T-helper 17 cell (primary cell): ENCODE data around the gene SORBS1. TPM values are rescaled to one million over a fixed set of nuclear protein-coding genes. Genes with fewer than 3 reads are reported as not detected.

ENCODE experiments used
- ATAC-seq: fragments of 150-1000 bp; cut with Tn5 transposase; 2 replicates; pipeline ENCODE4 v1.10.0; 2021; ENCODE audit warnings: mild to moderate bottlenecking, moderate library complexity
- DNase-seq, 3 donors: peaks; one replicate each; pipeline versions ENCODE4 v3.0.0 to v3.0.0-alpha.2; 2020 to 2021
- H3K9me3 ChIP-seq: one replicate; pipeline ENCODE4 v1.7.0; 2013; ENCODE audit warnings: low read length, mild to moderate bottlenecking; ENCODE audit not compliant: control insufficient read depth, poor library complexity, severe bottlenecking
- H3K27ac Mint-ChIP-seq: one replicate; pipeline ENCODE4 v1.8.0; 2022; ENCODE audit warnings: mild to moderate bottlenecking, moderate library complexity, mixed read lengths
- H3K27me3 Mint-ChIP-seq: one replicate; pipeline ENCODE4 v1.8.0; 2022; ENCODE audit warnings: mixed read lengths
- H3K36me3 Mint-ChIP-seq: one replicate; pipeline ENCODE4 v1.8.0; 2022; ENCODE audit warnings: low read depth, mixed read lengths
- H3K4me1 Mint-ChIP-seq: one replicate; pipeline ENCODE4 v1.8.0; 2022; ENCODE audit warnings: mild to moderate bottlenecking, mixed read lengths
- H3K4me3 Mint-ChIP-seq: one replicate; pipeline ENCODE4 v1.8.0; 2022; ENCODE audit warnings: mild to moderate bottlenecking, moderate library complexity, mixed read lengths
- total RNA-seq, 4 donors: library from RNA in 2 of 4; stranded (reverse) in 2 of 4; gene quantifications; one replicate each; pipeline ENCODE4 v1.2.3 and lab custom pipeline; 2022 to 2026

Gene SORBS1
- total RNA-seq, 2 donors from 2014 or later, result 2.5 to 5.0 TPM

DNA sequence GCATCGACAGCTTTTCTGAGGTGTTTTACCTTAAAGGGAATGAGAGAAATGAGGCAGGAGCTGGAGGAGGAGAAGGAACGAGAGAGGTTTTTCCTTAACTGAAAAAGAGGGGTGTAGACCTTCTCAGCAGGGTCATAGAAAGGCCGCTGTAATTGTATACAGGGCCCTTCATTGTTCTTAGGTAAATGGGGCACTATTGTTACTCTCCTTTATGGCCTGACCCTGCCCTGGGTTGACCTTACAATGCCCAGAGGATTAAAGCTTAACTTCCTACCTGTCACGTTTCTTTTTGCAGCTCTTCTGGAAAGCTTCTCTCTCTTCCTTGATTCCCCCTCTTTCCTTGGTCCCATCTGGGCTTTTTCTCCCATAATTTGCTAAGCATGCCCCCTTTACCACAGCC is 256.7 kb downstream of the SORBS1 start:
- H3K4me1 Mint-ChIP-seq, result no peaks in the 10 kb centered on the region
- ATAC-seq (no peak), DNase-seq (no peak)
- H3K9me3 ChIP-seq, result no peaks in the 10 kb centered on the region
- H3K27me3 Mint-ChIP-seq, result peaks cover 15% of the 10 kb centered on the region
- H3K36me3 Mint-ChIP-seq, result no peaks in the 10 kb centered on the region
- no peak overlapping the region for H3K4me3 Mint-ChIP-seq
- H3K27ac Mint-ChIP-seq, result no peak overlapping the region

DNA sequence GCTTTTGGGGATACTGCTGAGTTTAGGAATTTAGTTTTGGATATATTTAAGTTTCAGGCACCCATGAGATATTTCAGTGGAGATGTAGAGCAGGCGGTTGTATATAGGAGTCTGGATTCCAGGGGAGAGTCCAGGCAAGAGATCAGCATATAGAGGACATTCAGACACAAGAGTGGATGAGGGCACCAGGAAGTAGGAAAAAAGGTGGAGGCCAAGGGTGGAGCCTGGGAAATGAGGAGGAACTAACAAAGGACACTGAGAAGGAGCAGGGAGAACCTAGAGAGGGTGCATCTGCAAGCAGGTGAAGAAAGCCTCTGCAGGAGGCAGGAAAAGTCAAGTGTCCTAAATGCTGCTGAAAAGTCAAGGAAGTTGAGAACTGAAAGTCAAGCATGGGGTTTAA is 257.2 kb downstream of the SORBS1 start:
- no peak overlapping the region for H3K4me3 Mint-ChIP-seq
- H3K36me3 Mint-ChIP-seq, result no peaks in the 10 kb centered on the region
- peaks cover 15% of the 10 kb centered on the region for H3K27me3 Mint-ChIP-seq
- DNase-seq (no peak), ATAC-seq (no peak)
- no peak overlapping the region for H3K27ac Mint-ChIP-seq
- no peaks in the 10 kb centered on the region for H3K4me1 Mint-ChIP-seq
- no peaks in the 10 kb centered on the region for H3K9me3 ChIP-seq

DNA sequence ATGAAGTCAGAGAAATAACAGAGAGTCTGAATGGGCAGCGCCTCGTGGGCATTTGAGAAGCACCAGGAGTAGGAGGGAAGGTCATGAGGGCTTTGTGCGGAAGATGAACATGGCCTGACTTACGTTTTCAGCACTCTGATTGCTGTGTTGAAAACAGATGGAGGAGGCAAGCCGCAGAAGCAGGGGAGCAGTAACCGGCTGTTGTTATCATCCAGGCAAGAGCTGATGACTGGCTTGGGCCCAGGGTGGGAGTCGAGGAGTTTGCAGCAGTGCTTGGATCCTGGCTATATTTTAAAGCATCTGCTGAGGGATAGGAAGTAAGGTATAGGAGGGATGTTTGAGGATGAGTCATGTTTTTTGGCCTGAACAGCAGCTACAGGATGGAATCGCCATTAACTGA is 257.6 kb downstream of the SORBS1 start:
- Mint-ChIP-seq H3K4me3 (no peak overlapping the region), H3K27me3 (peaks cover 12% of the 10 kb centered on the region), H3K36me3 (no peaks in the 10 kb centered on the region), H3K27ac (no peak overlapping the region), H3K4me1 (no peaks in the 10 kb centered on the region)
- DNase-seq (no peak), ATAC-seq (no peak)
- no peaks in the 10 kb centered on the region for H3K9me3 ChIP-seq

DNA sequence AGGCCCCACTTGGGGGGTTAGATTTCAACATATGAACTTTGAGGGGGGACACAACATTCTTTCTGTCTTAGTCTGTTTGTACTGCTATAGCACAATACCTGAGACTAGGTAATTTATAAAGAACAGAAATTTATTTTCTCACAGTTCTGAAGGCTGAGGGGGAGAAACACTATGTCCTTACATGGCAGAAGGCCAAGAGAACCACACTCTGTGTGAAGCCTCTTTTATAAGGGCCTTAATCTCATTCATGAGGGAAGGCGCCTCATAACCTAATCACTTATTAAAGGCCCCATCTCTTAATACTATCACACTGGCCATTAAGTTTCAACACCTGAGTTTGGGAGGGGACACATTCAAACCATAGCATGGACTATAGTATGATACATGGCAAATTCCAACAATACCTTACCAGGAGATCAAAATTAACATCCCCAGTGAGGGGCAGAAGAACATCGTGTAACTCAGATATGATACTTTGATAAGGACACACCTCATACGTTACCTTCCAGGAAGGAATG is 261.1 kb downstream of the SORBS1 start:
- DNase-seq (no peak), ATAC-seq (no peak)
- Mint-ChIP-seq H3K27me3 (peaks cover 6% of the 10 kb centered on the region), H3K36me3 (no peaks in the 10 kb centered on the region), H3K4me1 (peaks cover 7% of the 10 kb centered on the region), H3K27ac (no peak overlapping the region), H3K4me3 (no peak overlapping the region)
- no peaks in the 10 kb centered on the region for H3K9me3 ChIP-seq

DNA sequence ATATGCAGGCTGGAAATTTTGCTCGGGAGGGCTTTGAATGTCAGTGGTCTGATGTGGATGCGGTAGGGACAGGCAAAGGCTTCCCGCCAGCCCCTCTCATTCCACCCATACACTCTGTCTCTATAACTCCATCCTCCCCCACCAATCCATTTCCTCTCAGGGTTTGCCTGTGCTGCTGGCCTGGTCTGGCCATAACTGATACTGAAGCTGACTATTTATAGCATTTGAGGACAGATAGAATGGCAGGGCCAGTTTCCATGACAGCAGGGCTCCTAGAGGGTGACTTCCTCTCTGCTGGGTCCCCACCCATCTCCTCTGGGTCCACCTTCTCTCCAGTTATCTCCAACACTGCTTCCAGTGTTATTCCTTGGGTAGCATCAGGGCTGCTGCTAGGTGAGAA is 263.8 kb downstream of the SORBS1 start:
- Mint-ChIP-seq H3K4me1 (peaks cover 10% of the 10 kb centered on the region), H3K27ac (no peak overlapping the region), H3K36me3 (peaks cover 3% of the 10 kb centered on the region), H3K27me3 (peaks cover 28% of the 10 kb centered on the region), H3K4me3 (no peak overlapping the region)
- no peak for DNase-seq
- no peaks in the 10 kb centered on the region for H3K9me3 ChIP-seq
- no peak for ATAC-seq

DNA sequence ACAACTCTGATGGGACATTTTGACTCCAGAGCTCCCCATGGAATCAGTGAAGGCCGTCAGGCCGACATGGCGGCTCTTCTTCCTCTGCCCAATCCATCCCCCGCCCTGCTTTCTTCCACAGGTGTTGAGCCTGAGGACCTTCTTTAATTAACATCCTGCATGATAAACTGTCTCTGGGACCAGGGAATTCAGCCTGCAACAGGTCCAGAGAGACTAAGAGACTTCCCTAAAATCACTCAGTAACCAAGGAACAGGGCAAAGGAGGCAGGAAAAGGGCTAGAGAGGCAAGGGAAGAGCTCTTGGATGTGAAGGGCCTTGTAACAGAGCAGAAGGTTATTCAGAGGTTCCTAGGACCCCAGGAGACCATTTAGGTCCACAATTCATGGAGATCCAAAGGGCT is 264.4 kb downstream of the SORBS1 start:
- no peaks in the 10 kb centered on the region for H3K9me3 ChIP-seq
- Mint-ChIP-seq H3K27ac (no peak overlapping the region), H3K27me3 (peaks cover 34% of the 10 kb centered on the region), H3K4me1 (peaks cover 12% of the 10 kb centered on the region), H3K36me3 (peaks cover 3% of the 10 kb centered on the region), H3K4me3 (no peak overlapping the region)
- DNase-seq, result no peak
- no peak for ATAC-seq

DNA sequence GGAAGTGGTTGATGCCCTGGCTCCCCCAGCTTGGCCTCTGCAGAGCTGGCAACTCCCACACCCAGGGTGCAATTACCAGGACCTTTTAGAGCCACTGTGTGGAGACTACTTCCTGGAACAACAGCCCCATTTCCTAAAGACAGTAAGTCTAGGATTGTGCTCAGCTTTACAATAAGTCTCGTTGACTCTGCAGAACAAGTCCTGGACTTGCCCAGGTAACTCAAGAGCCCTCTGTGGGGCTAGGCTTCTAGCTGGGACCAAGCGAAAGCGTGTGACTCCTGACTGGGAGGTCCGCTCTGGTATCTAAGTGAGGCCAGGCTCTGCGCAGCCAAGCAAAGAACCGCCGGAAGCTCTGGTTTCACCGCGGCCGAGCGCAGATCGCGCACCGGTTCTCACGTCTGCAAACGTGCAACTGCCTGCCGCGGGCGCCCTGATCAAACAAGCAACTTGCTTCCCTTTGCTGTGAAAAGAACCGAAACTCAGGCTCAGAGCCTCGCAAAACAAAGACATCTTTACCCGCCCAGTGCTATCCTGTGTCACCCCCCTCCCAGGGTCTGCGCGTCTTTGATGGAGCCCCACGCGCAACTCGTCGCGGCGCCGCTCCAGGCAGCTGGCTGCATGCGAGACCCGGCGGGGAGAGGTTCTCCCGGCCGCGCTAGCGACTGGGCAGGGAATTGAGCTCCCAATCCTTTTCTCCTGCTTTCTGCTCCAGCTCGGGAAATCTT is 266.0 kb downstream of the SORBS1 start:
- peak; percentile 65 for ATAC-seq
- H3K27ac Mint-ChIP-seq, result peak overlapping the region; percentile 59

DNA sequence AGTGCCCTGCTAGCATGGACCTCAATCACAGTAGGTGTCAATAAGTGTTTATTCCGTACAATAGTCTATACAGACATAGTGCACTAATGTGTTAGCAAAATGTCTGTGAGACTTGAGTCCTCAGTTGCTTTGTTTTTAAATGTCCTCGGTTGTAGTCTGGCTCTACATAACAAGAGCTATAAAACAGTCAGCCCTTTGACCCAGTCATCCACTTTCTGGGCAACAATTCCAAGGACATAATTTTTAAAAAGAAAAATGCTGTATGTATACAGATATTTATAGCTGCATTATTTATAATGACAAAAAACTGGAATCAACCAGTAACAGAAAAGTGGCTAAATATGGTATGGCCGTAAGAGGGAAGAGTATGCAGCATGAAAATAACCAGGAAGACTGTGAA is 267.5 kb downstream of the SORBS1 start:
- H3K36me3 Mint-ChIP-seq, result peaks cover 5% of the 10 kb centered on the region
- no peak for ATAC-seq
- no peak for DNase-seq
- peaks cover 17% of the 10 kb centered on the region for H3K4me1 Mint-ChIP-seq
- peak overlapping the region; percentile 60 for H3K4me3 Mint-ChIP-seq
- H3K27me3 Mint-ChIP-seq, result peaks cover 49% of the 10 kb centered on the region
- H3K9me3 ChIP-seq, result no peaks in the 10 kb centered on the region
- no peak overlapping the region for H3K27ac Mint-ChIP-seq

More for the DNA sequence above, 266.0 kb downstream of the SORBS1 start:
- DNase-seq, result peak in 1 of 3 donors; percentile 8
- peaks cover 14% of the 10 kb centered on the region for H3K4me1 Mint-ChIP-seq
- H3K27me3 Mint-ChIP-seq, result peaks cover 35% of the 10 kb centered on the region
- peaks cover 5% of the 10 kb centered on the region for H3K36me3 Mint-ChIP-seq
- H3K9me3 ChIP-seq, result no peaks in the 10 kb centered on the region
- H3K4me3 Mint-ChIP-seq, result peak overlapping the region; percentile 70

DNA sequence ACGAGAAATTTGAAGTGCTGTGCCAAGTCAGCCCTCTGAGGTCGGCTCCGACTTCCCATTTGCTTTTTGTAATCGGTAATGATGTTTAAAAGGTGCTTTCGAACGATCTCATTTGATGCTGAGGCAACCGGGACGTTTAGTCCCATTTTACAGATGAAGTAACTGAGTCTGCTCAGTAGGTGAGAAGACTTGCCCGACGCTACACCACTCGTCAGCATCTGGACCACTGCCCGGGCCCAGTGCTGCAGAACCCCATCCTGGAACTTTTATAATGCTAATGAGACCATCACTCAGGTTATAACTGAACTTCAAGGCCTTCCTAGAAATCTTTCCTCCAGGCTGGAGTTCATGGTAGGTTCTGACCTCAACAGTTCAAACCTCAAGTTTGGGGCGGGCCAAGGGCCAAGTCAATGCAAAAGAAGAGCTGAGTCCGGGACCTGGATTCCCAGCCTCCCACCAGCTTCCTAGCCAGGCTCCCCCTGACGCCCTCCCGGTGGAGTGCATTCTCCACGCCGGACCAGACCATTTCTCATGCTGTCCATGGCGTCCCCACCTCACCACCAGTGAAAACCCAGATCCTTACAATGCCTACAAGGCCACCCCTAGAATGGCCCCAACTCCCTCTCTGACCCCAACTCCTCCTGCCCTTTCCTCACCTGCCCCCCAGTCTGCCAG is 269.7 kb downstream of the SORBS1 start:
- ATAC-seq, result no peak
- no peaks in the 10 kb centered on the region for H3K9me3 ChIP-seq
- peak overlapping the region; percentile 81 for H3K4me3 Mint-ChIP-seq
- H3K27ac Mint-ChIP-seq, result no peak overlapping the region
- H3K36me3 Mint-ChIP-seq, result peaks cover 5% of the 10 kb centered on the region
- DNase-seq, result no peak
- H3K4me1 Mint-ChIP-seq, result peaks cover 19% of the 10 kb centered on the region
- H3K27me3 Mint-ChIP-seq, result peaks cover 67% of the 10 kb centered on the region

DNA sequence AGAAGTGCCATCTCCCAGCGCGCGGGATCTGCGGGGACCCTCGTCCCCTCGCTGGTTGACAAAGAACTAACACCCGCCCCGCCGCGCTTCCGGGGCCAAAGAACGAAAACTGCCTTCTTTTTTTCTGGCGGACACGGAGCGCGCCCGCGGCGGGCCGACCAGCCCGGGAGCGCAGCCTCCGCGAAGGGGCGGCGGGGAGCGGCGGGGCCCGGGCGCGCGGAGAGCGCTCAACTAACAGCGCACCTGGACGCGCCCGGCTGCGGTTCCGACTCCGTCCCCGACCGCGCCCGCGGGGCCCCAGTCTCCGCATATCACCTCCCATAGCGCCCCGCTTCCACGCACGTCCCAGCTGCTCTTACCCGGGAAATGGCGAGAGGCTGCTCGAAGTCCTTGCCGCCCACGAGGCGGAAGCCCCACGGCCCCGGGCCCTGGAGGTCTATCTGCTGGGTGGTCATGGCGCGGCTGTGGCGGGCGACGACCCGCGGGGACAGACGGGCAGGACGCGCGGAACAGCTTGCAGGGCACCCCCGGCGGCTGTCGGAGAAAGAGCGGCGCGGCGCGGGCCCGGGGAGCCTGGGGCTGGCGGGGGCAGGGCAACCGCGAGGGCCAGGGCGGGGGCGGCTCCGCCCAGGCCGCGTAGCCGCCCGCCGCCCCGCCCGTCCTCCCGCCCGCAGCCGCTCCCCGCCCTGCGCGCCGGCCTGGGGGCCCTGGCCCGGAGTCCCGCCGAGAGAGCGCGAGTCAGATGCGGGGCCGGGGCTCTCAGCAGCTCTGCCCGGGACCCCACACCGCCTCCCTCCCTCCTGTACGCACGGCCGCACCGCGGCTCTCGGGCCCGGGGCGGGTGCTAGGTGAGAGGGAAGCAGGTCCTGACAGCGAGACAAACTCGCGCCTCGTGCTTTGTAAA is 270.5 kb downstream of the SORBS1 start, which contains the start of gene PDLIM1:
TSS of gene PDLIM1 (minus strand) at position 543 of the 904 bp plus-strand sequence. CDS start at position 455, 88 bp downstream.
- Mint-ChIP-seq H3K27me3 (peaks cover 67% of the 10 kb centered on the region), H3K4me1 (peaks cover 18% of the 10 kb centered on the region), H3K4me3 (peak within 1 kb of the TSS; percentile 81), H3K36me3 (peaks cover 5% of the 10 kb centered on the region), H3K27ac (no peak within 1 kb of the TSS)
- ATAC-seq, result peak; percentile 78
- DNase-seq, result peak in 2 of 3 donors; percentile 9 to 17
- H3K9me3 ChIP-seq, result no peaks in the 10 kb centered on the region

DNA sequence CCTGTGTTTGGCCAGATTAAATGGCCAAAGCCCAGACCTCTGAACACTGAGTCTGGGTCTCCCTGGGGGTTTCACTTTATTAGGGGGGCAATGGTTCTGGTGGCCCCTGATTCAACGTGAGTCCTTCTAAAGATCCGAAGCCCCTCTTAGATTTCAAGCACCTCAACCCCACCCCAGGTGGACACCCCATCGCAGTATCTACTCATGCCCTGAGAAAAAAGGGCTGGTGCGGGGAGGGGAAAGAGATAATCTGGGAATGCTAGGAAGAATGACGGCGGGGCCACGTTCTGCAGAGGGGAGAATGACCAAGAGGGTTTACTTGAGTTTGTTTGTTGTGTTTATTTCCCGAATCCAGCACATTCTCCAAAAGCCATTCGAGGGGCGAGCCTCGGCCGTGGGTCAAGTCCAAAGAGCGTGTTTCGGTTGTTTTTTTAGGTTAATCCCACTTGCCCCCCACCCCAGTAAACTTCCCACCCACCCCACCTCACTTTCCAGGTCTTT is 271.2 kb downstream of the SORBS1 start:
- no peak overlapping the region for H3K27ac Mint-ChIP-seq
- peaks cover 5% of the 10 kb centered on the region for H3K36me3 Mint-ChIP-seq
- H3K9me3 ChIP-seq, result no peaks in the 10 kb centered on the region
- DNase-seq, result no peak
- peak overlapping the region; percentile 80 for H3K4me3 Mint-ChIP-seq
- H3K27me3 Mint-ChIP-seq, result peaks cover 75% of the 10 kb centered on the region
- H3K4me1 Mint-ChIP-seq, result peaks cover 10% of the 10 kb centered on the region
- ATAC-seq, result no peak

DNA sequence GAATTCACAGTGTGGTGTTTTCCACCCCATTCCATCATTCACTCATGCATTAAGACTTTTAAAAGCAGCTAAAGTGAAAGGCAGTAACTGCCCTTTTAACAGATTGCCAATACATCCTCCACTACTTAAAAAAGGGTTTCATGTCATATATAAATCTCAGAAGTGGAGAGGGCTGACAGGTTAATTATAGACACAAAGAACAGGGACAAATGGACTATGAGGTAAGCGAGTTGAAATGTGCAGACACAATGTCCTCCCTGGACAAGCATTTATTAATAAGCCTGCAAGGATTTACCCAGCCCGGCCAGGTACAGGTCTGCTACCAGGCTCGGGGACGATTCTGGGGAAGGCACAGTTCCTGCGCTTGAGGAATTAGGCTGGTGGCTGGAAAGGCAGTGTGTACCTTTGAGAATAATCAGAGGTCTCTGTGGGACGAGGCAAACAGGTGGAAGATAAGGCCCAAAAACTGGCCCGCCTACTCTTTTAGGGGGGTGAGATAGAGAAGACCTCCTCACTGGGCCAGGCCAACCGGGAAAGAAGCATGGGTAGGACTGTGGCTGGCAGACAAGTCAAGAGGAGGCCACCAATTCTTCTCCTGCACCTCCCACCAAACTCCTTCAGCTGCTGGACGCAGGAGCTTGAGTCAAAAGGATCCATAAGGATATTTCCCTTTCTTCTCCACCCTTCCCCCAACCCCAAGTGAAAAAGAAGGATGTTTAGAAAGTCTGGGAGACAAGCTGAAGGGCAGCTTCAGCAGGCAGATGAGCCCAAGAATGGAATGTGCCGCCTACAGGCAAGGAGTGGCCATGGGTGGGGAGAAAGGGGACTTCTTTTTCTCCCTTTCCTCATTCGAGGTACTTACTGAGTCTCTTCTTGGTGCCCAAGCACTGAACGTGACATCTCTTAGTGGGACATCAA is 271.9 kb downstream of the SORBS1 start:
- H3K4me1 Mint-ChIP-seq, result peaks cover 9% of the 10 kb centered on the region
- no peak overlapping the region for H3K27ac Mint-ChIP-seq
- H3K36me3 Mint-ChIP-seq, result peaks cover 3% of the 10 kb centered on the region
- H3K4me3 Mint-ChIP-seq, result peak overlapping the region; percentile 80
- peaks cover 74% of the 10 kb centered on the region for H3K27me3 Mint-ChIP-seq
- ATAC-seq (no peak), DNase-seq (no peak)
- no peaks in the 10 kb centered on the region for H3K9me3 ChIP-seq
